GM13977 (cell line): ENCODE results near the gene MAPKAP1.

Experiments used
- DNase-seq: peaks from one replicate; pipeline ENCODE4 v3.0.0; 2012; ENCODE audit warnings: low spot score
- in situ Hi-C: fragments of 300-500 bp; cut with MboI; formaldehyde crosslinking; loops from one replicate; pipeline ENCODE4 v1.12.0; 2022; ENCODE audit warnings: low sequenced_read_pairs, low pct_unique_long_range_greater_than_20kb, mixed read lengths, inconsistent platforms; ENCODE audit not compliant: unreplicated experiment
- TF ChIP-seq, protein P1 (sequence below): IDR thresholded peaks from 2 replicates; pipeline ENCODE4 v1.5.1; 2012; ENCODE audit warnings: mild to moderate bottlenecking, control low read depth; ENCODE audit not compliant: insufficient read depth; ENCODE audit errors: extremely low read depth, missing control alignments

Gene MAPKAP1

DNA sequence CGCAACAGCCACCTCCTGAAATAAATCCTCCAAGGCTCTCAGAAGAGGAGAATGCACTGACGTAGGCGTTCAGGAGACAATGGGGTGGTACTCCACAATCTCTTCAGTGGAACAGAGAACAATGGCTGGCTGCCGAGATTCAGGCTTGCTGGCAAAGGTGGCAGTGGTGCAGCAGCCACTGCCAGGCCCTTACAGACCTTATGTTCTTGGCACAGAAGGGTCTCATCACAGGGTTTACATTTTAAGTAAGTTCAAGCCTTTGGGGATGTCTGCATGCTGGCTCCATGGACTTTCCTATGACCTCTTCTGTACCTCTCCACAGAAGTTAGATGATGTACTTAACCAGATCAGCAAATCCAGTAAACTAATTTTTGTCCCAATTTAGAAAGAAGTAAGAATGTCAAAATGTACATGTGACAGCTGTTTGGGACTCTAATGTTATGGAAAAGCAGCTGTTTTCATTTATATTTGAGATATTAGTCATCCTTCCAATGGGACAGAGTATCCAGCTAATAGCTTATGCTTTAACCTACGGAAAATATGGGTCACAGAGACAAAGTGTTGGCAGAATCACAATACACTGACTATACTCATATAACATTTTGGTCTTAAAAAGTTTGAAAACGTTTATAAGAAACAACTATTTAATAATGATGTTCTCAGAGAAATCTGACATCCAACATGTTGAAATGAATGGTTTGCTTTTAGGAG lies 180.9 kb downstream of the MAPKAP1 start:
- in situ Hi-C loops, result no loop called here
- DNase-seq, result no peak
- TF ChIP-seq, protein P1, sequence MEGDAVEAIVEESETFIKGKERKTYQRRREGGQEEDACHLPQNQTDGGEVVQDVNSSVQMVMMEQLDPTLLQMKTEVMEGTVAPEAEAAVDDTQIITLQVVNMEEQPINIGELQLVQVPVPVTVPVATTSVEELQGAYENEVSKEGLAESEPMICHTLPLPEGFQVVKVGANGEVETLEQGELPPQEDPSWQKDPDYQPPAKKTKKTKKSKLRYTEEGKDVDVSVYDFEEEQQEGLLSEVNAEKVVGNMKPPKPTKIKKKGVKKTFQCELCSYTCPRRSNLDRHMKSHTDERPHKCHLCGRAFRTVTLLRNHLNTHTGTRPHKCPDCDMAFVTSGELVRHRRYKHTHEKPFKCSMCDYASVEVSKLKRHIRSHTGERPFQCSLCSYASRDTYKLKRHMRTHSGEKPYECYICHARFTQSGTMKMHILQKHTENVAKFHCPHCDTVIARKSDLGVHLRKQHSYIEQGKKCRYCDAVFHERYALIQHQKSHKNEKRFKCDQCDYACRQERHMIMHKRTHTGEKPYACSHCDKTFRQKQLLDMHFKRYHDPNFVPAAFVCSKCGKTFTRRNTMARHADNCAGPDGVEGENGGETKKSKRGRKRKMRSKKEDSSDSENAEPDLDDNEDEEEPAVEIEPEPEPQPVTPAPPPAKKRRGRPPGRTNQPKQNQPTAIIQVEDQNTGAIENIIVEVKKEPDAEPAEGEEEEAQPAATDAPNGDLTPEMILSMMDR, result no peak

DNA sequence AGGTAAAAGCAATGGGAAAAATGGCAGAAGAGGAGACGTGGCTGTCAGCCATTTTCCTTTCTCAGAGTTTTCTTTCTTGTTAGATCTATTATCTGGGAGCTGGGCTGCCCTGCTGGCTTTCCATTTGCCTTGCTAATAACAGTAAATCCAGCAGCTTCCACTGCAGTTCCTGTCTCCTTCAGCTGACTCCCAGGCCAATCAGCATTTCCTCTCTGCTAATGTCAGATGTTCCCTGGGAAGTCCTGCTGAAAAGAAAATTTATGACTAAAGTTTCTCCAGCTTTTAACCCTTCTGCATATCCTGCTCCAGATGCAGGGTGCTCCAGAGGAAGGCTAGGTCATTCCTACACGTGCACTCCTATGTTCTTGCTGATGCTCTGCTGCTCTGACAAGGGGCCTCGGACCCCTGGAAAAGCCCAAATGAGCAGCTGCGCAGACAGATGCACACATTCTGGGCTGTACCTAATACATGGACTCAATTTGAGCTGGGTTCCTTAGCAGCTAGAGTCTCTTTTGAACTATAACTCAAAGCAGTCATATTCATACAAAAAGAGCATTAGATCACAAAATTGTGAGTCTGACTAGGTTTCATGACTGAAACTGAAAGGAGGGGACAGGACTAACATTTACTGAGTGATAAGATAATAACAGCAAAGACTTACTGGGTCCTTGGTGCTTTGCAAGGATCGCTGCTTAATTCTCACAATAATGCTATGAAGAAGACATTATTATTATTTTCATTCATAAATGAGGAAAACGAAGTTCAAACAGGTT lies 182.2 kb downstream of the MAPKAP1 start:
- in situ Hi-C loops, result no loop called here
- DNase-seq, result no peak
- TF ChIP-seq, protein P1, result no peak

DNA sequence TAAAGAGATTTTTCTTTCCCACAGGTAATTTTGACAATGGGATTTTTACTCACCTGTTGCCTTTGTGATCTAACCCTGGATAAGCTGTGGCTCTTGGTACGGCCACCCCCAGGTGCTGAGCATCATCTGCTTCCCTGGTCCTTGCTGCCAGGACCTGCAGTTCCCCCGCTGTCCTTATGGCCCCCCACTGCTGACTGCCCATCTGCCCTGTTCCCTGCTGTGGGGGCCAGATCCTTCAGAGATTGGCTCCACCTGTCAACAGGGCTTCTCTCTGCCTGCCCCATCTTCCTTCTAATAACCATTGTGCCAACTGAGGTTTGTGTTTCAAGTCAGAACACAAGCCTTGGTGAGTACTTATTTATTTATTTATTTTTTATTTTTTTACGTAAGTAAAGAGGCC lies 183.3 kb downstream of the MAPKAP1 start:
- in situ Hi-C loops, result no loop called here
- TF ChIP-seq, protein P1, result no peak
- DNase-seq, result no peak

DNA sequence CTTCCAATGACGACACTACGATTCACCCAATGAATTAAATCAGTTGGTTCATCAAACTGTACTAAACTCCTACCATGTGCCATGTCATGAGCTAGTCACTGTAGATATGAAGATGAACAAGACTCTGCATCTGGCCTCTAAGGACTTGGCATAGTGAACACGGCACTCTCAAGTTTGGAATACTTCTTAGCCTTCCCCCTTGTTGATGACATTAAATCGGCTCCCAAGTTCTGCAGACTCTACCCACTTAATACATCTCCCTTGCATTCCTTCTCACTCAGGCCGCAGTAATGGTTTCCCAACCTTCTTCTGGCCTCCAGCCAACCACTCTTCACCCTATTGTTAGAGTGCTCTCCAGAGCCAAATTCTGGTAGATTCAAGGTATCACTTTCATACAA lies 184.7 kb downstream of the MAPKAP1 start:
- DNase-seq, result no peak
- TF ChIP-seq, protein P1, result no peak

DNA sequence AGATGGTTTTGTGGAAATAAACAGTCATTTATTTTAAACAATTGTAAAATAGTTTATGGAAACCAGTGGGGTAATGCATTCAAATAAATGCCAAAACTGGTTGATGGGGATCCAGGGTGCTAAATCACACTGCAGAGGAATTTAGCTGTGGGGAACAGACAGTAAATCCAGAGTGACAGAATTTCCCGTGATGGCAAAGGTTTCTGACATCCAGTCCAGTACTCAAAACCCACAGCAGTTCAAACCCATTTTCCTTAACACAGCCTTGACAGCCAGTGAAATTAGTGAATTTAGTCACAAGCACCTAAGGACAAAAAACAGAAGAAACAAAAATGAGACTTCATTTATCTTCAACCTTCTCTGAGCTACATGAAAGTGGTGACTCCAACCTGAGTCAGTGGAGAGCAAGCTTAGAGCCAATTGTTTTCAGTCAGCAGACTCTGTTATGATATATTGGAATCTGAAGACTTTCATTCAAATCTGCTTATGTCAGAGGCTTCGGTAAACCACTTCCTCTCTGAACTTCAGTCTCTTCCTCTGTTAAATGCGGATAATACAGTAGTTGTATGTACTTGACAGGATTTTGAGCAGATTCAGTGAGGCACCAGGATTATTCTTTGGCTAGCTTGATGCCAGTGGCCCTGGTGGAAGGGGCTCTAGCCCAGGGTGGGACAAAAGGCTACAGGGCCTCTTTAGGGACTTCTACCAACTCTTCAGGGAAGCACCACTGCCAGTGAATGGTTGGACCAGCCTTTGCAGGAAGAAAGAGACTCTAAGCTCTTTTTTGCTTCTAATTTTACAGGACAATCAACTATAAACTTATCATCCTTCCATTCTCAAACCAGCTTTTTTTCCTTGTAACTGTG lies 185.3 kb downstream of the MAPKAP1 start:
- in situ Hi-C loops, result no loop called here
- DNase-seq, result peak; percentile 23
- TF ChIP-seq, protein P1, result no peak

More for the DNA sequence above, 184.7 kb downstream of the MAPKAP1 start:
- in situ Hi-C loops, result no loop called here

DNA sequence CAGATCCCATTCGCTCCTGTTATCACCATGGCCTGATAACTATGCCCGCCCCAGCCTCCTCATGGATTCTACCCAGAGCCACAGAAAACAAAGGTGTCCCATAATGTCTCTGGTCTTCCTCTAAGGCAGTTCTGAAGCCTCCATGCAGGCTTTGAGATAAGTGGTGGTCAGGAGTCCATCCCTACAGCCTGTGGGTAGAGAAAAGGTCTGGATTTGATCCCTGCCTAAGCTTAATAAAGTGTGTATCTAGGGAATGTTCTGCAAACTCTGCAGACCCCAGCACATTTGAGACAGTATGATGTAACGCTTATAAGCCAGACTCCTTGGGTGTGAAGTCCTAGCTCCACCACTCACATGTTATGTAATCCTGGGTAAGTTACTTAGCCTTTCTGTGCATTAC lies 187.3 kb downstream of the MAPKAP1 start:
- no peak for DNase-seq
- TF ChIP-seq, protein P1, result no peak
- in situ Hi-C loops, result no loop called here
